SK-N-SH (cell line): ENCODE results near the gene CPA4. TPM values are rescaled to one million over a fixed set of nuclear protein-coding genes. Genes with fewer than 3 reads are reported as not detected.
A peak's percentile ranks its signal among the peaks of the same experiment; 100 is the strongest.

Source experiments
- CTCF ChIA-PET: fragments of 300-600, 350-600 bp; formaldehyde crosslinking; extraction: SDS; loops from one replicate; lab custom pipeline; 2021; lab: Yijun Ruan, JAX
- POLR2A ChIA-PET: fragments of 350-600 bp; sonication (Branson Sonifier 250); formaldehyde crosslinking; extraction: SDS; loops from one replicate; lab custom pipeline; 2020; ENCODE audit warnings: antibody characterized with exemption, inconsistent platforms; lab: Yijun Ruan, JAX
- DNase-seq: peaks from one replicate; pipeline ENCODE4 v3.0.0; 2012
- H2AFZ ChIP-seq: fragments of 200-600 bp; sonication (generic); 2 replicates; pipeline ENCODE4 v1.8.1; 2016; ENCODE audit warnings: antibody characterized with exemption, mild to moderate bottlenecking, low read depth
- H3F3A ChIP-seq: fragments of 200-600 bp; sonication (generic); replicated peaks from 2 replicates; pipeline ENCODE3; 2016; ENCODE audit warnings: antibody characterized with exemption, mild to moderate bottlenecking; ENCODE audit not compliant: insufficient read depth
- H3K27ac ChIP-seq, 2 experiments: fragments of 200-500 bp in 1 of 2; fragments of 200-600 bp in 1 of 2; sonication (Bioruptor generic) in 1 of 2; sonication (generic), shearing (Covaris generic) in 1 of 2; 2 replicates each; pipeline versions ENCODE4 v1.5.1 to v1.6.1; 2014 to 2016; ENCODE audit warnings: low read depth in 2 of 2, inconsistent platforms in 1 of 2, low read length in 1 of 2, mild to moderate bottlenecking in 1 of 2, mixed read lengths in 1 of 2
- H3K27me3 ChIP-seq: fragments of 200-600 bp; sonication (generic), shearing (Covaris generic); 2 replicates; pipeline ENCODE4 v1.6.1; 2016; ENCODE audit warnings: mixed run types; ENCODE audit not compliant: insufficient read depth
- H3K36me3 ChIP-seq, 2 experiments: fragments of 200-500 bp in 1 of 2; fragments of 200-600 bp in 1 of 2; sonication (Bioruptor generic) in 1 of 2; sonication (generic) in 1 of 2; replicated peaks in 1 of 2; 2 replicates each; pipeline versions ENCODE3 to v1.5.1; 2014 to 2016; ENCODE audit warnings: low read length in 1 of 2, mild to moderate bottlenecking in 1 of 2; ENCODE audit not compliant: insufficient read depth in 2 of 2, control insufficient read depth in 1 of 2
- H3K4me1 ChIP-seq, 2 experiments: fragments of 200-500 bp in 1 of 2; fragments of 200-600 bp in 1 of 2; sonication (Bioruptor generic) in 1 of 2; sonication (generic), shearing (Covaris generic) in 1 of 2; 2 replicates each; pipeline versions ENCODE4 v1.5.1 to v1.6.1; 2014 to 2016; ENCODE audit warnings: low read depth in 1 of 2, low read length in 1 of 2, mixed run types in 1 of 2; ENCODE audit not compliant: insufficient read depth in 2 of 2, control insufficient read depth in 1 of 2
- H3K4me2 ChIP-seq: fragments of 200-600 bp; sonication (generic), shearing (Covaris generic); 2 replicates; pipeline ENCODE4 v1.6.1; 2017; ENCODE audit warnings: mixed run types
- H3K4me3 ChIP-seq, 2 experiments: fragments of 200-500 bp in 1 of 2; fragments of 200-600 bp in 1 of 2; sonication (Bioruptor generic) in 1 of 2; sonication (generic), shearing (Covaris generic) in 1 of 2; 2 replicates each; pipeline versions ENCODE4 v1.5.1 to v1.8.1; 2014 to 2016; ENCODE audit warnings: low read depth in 2 of 2, inconsistent platforms in 1 of 2, low read length in 1 of 2, mild to moderate bottlenecking in 1 of 2, mixed read lengths in 1 of 2, moderate library complexity in 1 of 2
- H3K79me2 ChIP-seq: fragments of 200-600 bp; sonication (generic); 2 replicates; pipeline ENCODE4 v1.8.1; 2017; ENCODE audit warnings: mild to moderate bottlenecking; ENCODE audit not compliant: insufficient read depth
- H3K9ac ChIP-seq: fragments of 200-600 bp; sonication (generic); 2 replicates; pipeline ENCODE4 v1.6.1; 2017; ENCODE audit warnings: mixed run types
- H3K9me2 ChIP-seq: fragments of 200-600 bp; sonication (generic); 2 replicates; pipeline ENCODE4 v1.6.1; 2017; ENCODE audit warnings: mixed run types
- H3K9me3 ChIP-seq: fragments of 200-600 bp; sonication (generic); 2 replicates; pipeline ENCODE4 v1.6.1; 2017; ENCODE audit warnings: mixed run types, mild to moderate bottlenecking, moderate library complexity
- H4K20me1 ChIP-seq: fragments of 200-600 bp; sonication (generic); 2 replicates; pipeline ENCODE4 v1.6.1; 2017; ENCODE audit warnings: mild to moderate bottlenecking, mixed run types; ENCODE audit not compliant: insufficient read depth
- CHD2 ChIP-seq: fragments of 150-350 bp; IDR thresholded peaks from 2 replicates; pipeline ENCODE4 v1.6.1; 2018; ENCODE audit warnings: low read length; ENCODE audit not compliant: partially characterized antibody
- EZH2phosphoT487 ChIP-seq: fragments of 200-600 bp; sonication (generic); IDR thresholded peaks from 2 replicates; pipeline ENCODE4 v1.6.1; 2017; ENCODE audit warnings: low read depth, mixed run types, mild to moderate bottlenecking, antibody characterized with exemption, moderate library complexity, borderline replicate concordance
- FOXM1 ChIP-seq: IDR thresholded peaks from 2 replicates; pipeline ENCODE4 v1.4.0; 2012; ENCODE audit warnings: low read depth, mild to moderate bottlenecking
- GABPA ChIP-seq: IDR thresholded peaks from 2 replicates; pipeline ENCODE4 v1.4.0; 2012; ENCODE audit warnings: low read depth, mild to moderate bottlenecking
- IRF3 ChIP-seq: fragments of 150-350 bp; IDR thresholded peaks from 2 replicates; pipeline ENCODE4 v1.6.1; 2016; ENCODE audit warnings: mild to moderate bottlenecking, low read depth, low read length
- JUND ChIP-seq: IDR thresholded peaks from 2 replicates; pipeline ENCODE4 v1.4.0; 2012
- NFIC ChIP-seq: IDR thresholded peaks from 2 replicates; pipeline ENCODE4 v1.4.0; 2012; ENCODE audit warnings: borderline replicate concordance
- POLR2AphosphoS5 ChIP-seq: IDR thresholded peaks from 2 replicates; pipeline ENCODE4 v1.6.1; 2012; ENCODE audit warnings: low read depth, low read length
- SMC3 ChIP-seq: IDR thresholded peaks from 2 replicates; pipeline ENCODE4 v1.6.1; 2012; ENCODE audit warnings: low read depth, low read length, improper control_type of control experiment
- TEAD4 ChIP-seq: IDR thresholded peaks from 2 replicates; pipeline ENCODE4 v1.4.0; 2012; ENCODE audit warnings: mild to moderate bottlenecking, borderline replicate concordance; ENCODE audit not compliant: insufficient read depth
- YY1 ChIP-seq: IDR thresholded peaks from 2 replicates; pipeline ENCODE4 v1.4.0; 2012; ENCODE audit warnings: low read depth, mild to moderate bottlenecking
- ZBTB33 ChIP-seq: IDR thresholded peaks from 2 replicates; pipeline ENCODE4 v1.4.0; 2012; ENCODE audit warnings: low read depth, borderline replicate concordance
- WGBS: methylation state at CpG from one replicate; pipeline ENCODE4 v1.1.6; 2017; ENCODE audit warnings: low lambda C conversion rate; 5-methylcytosine and 5-hydroxymethylcytosine counted together
- polyA plus RNA-seq, 3 experiments: library from polyadenylated mRNA; depleted of rRNA; stranded (reverse); fragments of >200 nt; gene quantifications; 2 replicates each; pipeline ENCODE4 v1.2.3, GENCODE V29; 2012
- TF ChIP-seq, protein P1 (sequence below): IDR thresholded peaks from 2 replicates; pipeline ENCODE4; 2012

The CPA4 gene
- polyA plus RNA-seq, 1 of the 3 experiments (the other 2 are of a cell fraction): 176 TPM

DNA sequence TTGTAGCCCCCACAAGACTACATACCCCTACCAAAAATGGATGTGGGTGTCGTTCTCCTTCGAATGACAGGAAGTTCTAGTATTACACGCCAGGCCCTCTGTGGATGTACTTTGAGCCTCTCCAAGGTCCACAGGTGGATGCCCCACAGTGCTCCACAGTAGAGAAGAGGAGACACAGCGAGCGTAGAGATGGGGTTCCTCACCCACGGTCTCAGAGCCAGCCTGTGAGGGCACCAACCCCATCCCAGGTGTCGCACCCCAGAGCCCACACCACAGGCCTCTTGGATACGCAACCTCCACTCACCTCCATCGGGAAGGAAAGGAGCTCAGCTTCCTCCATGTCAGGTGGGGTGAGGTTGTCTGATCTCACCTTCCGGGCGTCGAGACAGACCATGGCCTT is 54.0 kb downstream of the CPA4 start (continued):
- TF ChIP-seq EZH2phosphoT487 (no peak), YY1 (no peak), JUND (no peak), CHD2 (no peak)

DNA sequence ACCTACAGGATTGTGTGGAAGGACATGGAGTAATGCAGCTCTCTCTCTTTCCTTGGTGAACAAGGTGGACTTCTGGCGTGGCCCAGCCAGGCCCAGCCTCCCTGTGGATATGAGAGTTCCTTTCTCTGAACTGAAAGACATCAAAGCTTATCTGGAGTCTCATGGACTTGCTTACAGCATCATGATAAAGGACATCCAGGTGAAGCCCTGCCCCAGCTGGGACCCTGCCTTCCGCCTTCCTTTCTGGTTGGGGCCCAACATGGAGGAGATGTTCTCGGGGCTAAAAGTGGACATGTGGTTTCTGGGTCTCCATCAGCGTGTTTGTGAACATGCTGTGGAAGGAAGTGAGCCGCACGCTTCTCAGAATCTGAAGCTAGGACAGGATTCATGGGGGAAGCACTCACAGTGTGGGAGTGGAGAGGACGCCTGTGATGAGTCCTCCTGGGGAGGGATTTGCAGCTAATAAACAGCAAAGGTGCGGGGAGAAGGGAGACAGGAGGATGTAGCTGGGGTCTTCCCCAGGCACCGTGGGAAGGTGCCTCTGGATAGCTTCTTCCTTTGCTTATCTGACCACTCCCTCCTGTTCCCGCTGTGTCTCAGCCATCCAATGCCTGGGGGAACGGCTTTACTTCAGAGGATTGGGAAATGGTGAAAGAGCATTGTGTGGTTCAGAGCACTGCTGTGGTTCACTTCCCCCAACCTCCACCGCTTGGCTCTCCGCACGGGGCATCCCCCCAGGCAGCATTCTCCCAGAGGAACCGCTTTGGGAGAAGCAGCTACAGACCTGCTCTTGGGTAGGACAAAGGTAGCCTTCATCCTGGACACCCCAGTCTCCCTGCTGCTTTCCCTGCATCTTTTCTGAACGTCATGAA is 57.2 kb downstream of the CPA4 start:
- peaks cover 7% of the 10 kb centered on the region for H3F3A ChIP-seq
- no peaks in the 10 kb centered on the region for H3K27me3 ChIP-seq
- H2AFZ ChIP-seq: no peak overlapping the region
- no peak overlapping the region for H3K27ac ChIP-seq
- no peaks in the 10 kb centered on the region for H3K9me2 ChIP-seq
- H3K9me3 ChIP-seq: no peaks in the 10 kb centered on the region
- H3K9ac ChIP-seq: no peak overlapping the region
- no peak overlapping the region for H3K4me3 ChIP-seq
- peak; percentile 25 for DNase-seq
- WGBS: 86% methylated on average over 16 of the region's 16 CpGs
- H3K4me2 ChIP-seq: no peak overlapping the region
- TF ChIP-seq EZH2phosphoT487 (no peak), SMC3 (no peak), NFIC (no peak), ZBTB33 (no peak), CHD2 (no peak)
- H4K20me1 ChIP-seq: no peaks in the 10 kb centered on the region
- H3K79me2 ChIP-seq: no peaks in the 10 kb centered on the region
- H3K36me3 ChIP-seq: no peaks in the 10 kb centered on the region
- peaks cover 4 to 12% of the 10 kb centered on the region in 2 experiments; a peak in 3 of 4 replicates for H3K4me1 ChIP-seq
- CTCF ChIA-PET: interaction anchor here (1.0 kb wide), 2 partner anchors 66 to 278 kb away, joined by 3 to 4 read pairs; no protein-coding TSS in a partner anchor
- POLR2A ChIA-PET: no interaction called here

DNA sequence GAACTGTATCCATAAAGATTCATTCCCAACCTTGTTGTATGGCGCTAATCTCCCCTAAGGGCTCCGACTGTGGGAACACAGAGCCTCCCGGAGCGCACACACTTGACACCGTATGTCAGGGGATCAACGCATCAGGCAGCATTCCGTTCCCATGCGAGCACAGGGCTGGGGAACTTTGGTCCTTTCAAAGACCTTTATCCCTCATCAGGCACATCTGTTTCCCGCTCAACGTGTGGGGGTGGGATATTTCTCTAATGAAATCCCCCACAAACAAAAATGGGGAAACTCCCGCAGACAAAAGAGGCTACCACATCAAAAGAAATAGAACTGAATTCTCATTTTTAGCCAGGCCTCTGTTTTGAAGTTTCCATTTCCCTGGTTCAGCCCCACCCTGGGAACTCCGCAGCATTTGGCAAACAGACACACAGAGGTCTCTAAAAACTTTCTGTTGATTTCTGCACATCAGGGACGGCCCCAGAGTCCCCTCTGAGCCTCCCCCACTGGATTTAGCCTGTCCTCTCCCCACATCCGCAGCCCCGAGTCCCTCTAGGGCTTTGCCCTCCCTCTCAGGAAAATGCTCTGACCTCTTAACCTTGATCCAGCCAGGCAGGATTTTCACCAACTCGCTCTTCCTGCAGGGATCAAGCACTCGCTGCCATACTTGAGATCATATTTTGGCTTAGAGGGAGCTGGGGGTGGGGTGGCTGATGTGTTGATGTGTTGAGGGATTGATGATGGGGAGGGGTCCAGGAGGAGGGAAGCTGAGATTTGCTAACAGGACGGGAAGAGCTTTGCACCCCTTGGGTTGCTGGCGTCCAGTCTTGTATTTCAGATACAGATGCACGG is 58.2 kb downstream of the CPA4 start:
- Histone ChIP-seq H3K4me2 (no peak overlapping the region), H3F3A (peaks cover 13% of the 10 kb centered on the region), H2AFZ (no peak overlapping the region), H3K9me2 (no peaks in the 10 kb centered on the region), H3K27ac (no peak overlapping the region), H3K9me3 (no peaks in the 10 kb centered on the region), H3K27me3 (no peaks in the 10 kb centered on the region), H4K20me1 (no peaks in the 10 kb centered on the region), H3K36me3 (no peaks in the 10 kb centered on the region), H3K4me1 (peaks cover 10 to 21% of the 10 kb centered on the region in 2 experiments; a peak in 3 of 4 replicates), H3K4me3 (no peak overlapping the region), H3K79me2 (no peaks in the 10 kb centered on the region), H3K9ac (no peak overlapping the region)
- CTCF ChIA-PET: interaction anchor here (1.0 kb wide), 1 partner anchor 67 kb away, joined by 3 read pairs; no protein-coding TSS in a partner anchor
- POLR2A ChIA-PET: no interaction called here
- WGBS: 94% methylated on average over 20 of the region's 20 CpGs
- peak; percentile 18 for DNase-seq
- TF ChIP-seq, protein P1, sequence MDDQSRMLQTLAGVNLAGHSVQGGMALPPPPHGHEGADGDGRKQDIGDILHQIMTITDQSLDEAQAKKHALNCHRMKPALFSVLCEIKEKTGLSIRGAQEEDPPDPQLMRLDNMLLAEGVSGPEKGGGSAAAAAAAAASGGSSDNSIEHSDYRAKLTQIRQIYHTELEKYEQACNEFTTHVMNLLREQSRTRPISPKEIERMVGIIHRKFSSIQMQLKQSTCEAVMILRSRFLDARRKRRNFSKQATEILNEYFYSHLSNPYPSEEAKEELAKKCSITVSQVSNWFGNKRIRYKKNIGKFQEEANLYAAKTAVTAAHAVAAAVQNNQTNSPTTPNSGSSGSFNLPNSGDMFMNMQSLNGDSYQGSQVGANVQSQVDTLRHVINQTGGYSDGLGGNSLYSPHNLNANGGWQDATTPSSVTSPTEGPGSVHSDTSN: no peak
- TF ChIP-seq CHD2 (no peak), GABPA (no peak), POLR2AphosphoS5 (no peak), JUND (no peak), TEAD4 (no peak), FOXM1 (no peak), IRF3 (no peak)
